Astrocyte of the spinal cord (primary cell): ENCODE data around the gene STAT6.
A peak's percentile ranks its signal among the peaks of the same experiment; 100 is the strongest.

ENCODE experiments used
- DNase-seq: peaks from one replicate; pipeline ENCODE4 v3.0.0; 2011; ENCODE audit warnings: low read depth, low spot score
- H3K4me3 ChIP-seq: 2 replicates; pipeline ENCODE4 v1.5.1; 2011; ENCODE audit warnings: low read depth, mild to moderate bottlenecking, low read length, moderate library complexity
- CTCF ChIP-seq: IDR thresholded peaks from 2 replicates; pipeline ENCODE4 v1.5.1; 2012; ENCODE audit warnings: low read depth, mild to moderate bottlenecking, low read length, inconsistent platforms
- in situ Hi-C: cut with HindIII; loops from 2 replicates; pipeline ENCODE4 v1.10.0; 2017; ENCODE audit warnings: low sequenced_read_pairs

Gene STAT6

GRCh38 chr12:57087691-57088353 is 23.3 kb downstream of the STAT6 start:
- DNase-seq, result peak; percentile 96
- in situ Hi-C loops, result no loop called here
- peak overlapping the region; percentile 79 for H3K4me3 ChIP-seq
- TF ChIP-seq CTCF, result no peak

- DNase-seq, result peak; percentile 92
- in situ Hi-C loops, result no loop called here
- no peak for TF ChIP-seq CTCF
- H3K4me3 ChIP-seq, result peak overlapping the region; percentile 79
Measured at GRCh38 chr12:57087010-57087690, 24.0 kb downstream of the STAT6 start.

GRCh38 chr12:57086493-57087009 is 24.6 kb downstream of the STAT6 start:
- in situ Hi-C loops, result no loop called here
- TF ChIP-seq CTCF, result peak; percentile 56
- H3K4me3 ChIP-seq, result peak overlapping the region; percentile 79
- peak; percentile 81 for DNase-seq

- in situ Hi-C loops, result no loop called here
- no peak for TF ChIP-seq CTCF
- peak overlapping the region; percentile 79 for H3K4me3 ChIP-seq
- peak; percentile 31 for DNase-seq
Measured at GRCh38 chr12:57085999-57086492, 25.1 kb downstream of the STAT6 start.

- in situ Hi-C loops, result no loop called here
- no peak for TF ChIP-seq CTCF
- no peak overlapping the region for H3K4me3 ChIP-seq
- no peak for DNase-seq
Measured at GRCh38 chr12:57080855-57081254, 30.3 kb downstream of the STAT6 start.

GRCh38 chr12:57079821-57080220 is 31.3 kb downstream of the STAT6 start:
- no peak for TF ChIP-seq CTCF
- no peak overlapping the region for H3K4me3 ChIP-seq
- no peak for DNase-seq
- in situ Hi-C loops, result no loop called here
